GM12874 (cell line): ENCODE measurements around the gene DCHS2.

Experiments
- CTCF ChIP-seq: IDR thresholded peaks from 2 replicates; pipeline ENCODE4 v1.5.1; 2011; ENCODE audit warnings: low read depth, mild to moderate bottlenecking, control low read depth, low read length, moderate library complexity; ENCODE audit not compliant: insufficient read depth

Gene DCHS2

GRCh38 chr4:154312246-154312645, 179.4 kb downstream of the DCHS2 start:
- no peak for TF ChIP-seq CTCF

- no peak for TF ChIP-seq CTCF
Measured at GRCh38 chr4:154310578-154310977, 181.0 kb downstream of the DCHS2 start.

GRCh38 chr4:154308207-154308606, 183.4 kb downstream of the DCHS2 start:
- TF ChIP-seq CTCF, result no peak

- TF ChIP-seq CTCF, result no peak
Measured at GRCh38 chr4:154307451-154307850, 184.1 kb downstream of the DCHS2 start.

DNA sequence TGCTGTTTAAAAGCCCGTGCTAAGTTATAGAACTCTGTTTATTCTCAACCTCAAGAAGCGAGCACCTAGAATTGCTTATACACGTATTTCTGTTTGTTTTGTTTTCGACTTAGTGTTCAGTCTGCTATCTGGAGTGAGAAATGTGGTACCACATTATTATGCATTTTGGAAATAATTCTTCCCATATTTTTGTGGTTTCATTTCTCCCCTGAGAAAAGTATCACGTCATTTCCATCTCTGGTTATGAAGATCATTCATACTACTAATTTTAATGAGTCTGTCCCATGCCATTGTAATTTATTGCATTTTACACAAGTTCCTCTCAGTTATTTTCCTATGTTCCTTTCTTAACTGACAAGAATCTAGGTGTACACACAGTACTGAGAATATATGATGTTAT, 186.0 kb downstream of the DCHS2 start:
- no peak for TF ChIP-seq CTCF

DNA sequence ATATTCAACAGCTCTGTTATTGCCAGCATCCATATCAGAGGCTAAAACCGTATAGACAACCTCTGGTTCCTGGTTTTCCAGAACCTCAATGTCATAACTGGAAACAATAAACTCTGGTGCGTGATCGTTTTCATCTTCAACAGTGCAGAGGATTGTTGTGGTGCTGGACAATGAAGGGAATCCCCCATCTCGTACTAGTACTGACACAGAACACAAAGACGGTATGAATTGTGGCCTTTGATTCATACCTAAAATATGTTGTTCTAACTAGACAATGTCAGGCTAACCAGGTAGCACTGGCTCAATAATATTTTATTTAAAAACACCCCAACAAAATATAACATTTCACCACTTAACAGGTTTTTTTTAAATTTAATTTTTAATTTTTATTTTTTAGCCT, 186.9 kb downstream of the DCHS2 start:
- no peak for TF ChIP-seq CTCF

DNA sequence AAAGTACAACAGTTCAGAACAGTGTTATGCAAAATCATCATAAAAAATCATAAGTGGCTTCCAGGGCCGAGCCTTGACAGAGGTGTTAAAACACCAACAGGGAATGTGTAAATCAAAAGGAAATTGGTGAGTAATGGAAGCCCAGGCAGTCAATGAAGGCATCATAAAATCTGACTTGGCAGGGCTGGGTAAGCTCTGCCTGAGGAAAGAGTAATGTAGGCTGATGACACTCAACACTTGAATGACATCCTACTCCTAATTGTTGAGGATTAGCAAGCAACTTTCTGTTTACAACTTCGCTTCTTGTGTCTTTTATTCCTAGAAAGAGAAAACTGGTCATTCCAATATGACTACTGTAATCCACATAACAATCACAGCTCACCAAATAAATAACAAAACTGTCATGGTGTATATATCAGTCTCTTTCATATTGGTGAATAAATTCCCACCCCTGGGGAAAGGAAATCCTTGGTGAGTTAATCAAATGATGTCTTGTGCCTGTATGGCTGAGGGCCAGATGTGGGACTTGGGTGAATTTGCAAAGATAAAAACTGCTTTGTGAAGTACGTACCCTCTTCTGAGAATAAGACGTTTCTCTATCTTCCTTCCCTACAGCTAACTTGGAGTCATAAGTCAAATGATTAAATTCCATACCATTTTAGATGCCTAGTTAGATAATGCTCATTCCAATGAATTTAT, 196.8 kb downstream of the DCHS2 start:
- no peak for TF ChIP-seq CTCF
